Measurements from ENCODE around the gene TPSD1.

DNA sequence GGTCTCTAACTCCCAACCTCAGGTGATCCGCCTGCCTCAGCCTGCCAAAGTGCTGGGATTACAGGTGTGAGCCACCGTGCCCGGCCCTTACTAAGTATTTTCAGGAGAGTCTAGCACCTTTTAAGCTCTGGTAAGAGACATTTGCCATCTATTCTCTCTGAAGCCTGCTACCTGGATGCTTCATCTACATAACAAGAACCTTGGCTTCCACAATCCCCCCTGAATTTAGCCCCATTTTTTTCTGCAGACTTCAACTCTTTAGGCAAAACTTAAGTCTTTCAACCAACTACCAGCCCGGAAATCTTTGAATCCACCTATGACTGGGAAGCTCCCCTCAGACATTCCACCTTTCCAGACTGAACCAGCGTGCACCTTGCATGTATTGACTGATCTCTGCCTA is 39.6 kb downstream of the TPSD1 start:
- TF ChIP-seq, protein P1, sequence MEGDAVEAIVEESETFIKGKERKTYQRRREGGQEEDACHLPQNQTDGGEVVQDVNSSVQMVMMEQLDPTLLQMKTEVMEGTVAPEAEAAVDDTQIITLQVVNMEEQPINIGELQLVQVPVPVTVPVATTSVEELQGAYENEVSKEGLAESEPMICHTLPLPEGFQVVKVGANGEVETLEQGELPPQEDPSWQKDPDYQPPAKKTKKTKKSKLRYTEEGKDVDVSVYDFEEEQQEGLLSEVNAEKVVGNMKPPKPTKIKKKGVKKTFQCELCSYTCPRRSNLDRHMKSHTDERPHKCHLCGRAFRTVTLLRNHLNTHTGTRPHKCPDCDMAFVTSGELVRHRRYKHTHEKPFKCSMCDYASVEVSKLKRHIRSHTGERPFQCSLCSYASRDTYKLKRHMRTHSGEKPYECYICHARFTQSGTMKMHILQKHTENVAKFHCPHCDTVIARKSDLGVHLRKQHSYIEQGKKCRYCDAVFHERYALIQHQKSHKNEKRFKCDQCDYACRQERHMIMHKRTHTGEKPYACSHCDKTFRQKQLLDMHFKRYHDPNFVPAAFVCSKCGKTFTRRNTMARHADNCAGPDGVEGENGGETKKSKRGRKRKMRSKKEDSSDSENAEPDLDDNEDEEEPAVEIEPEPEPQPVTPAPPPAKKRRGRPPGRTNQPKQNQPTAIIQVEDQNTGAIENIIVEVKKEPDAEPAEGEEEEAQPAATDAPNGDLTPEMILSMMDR (IDR thresholded peaks at IDR 0.05), result no peak
- no peak for TF ChIP-seq ZFX (IDR thresholded peaks at IDR 0.05; ENCODE audit: borderline replicate concordance)

Data from 22Rv1 (cell line).